ELF-1 (cell line): Measurements from ENCODE around the gene ADAMTS6.
A peak's percentile ranks its signal among the peaks of the same experiment; 100 is the strongest.

Experiments used
- DNase-seq: peaks from one replicate; pipeline ENCODE4 v3.0.0-alpha.2; 2016; ENCODE audit warnings: low read depth, low spot score

ADAMTS6 gene

GRCh38 chr5:65475336-65475735 is 6.4 kb downstream of the ADAMTS6 start:
- no peak for DNase-seq

GRCh38 chr5:65474130-65474711 is 7.5 kb downstream of the ADAMTS6 start:
- DNase-seq = no peak

GRCh38 chr5:65468633-65469032 is 13.1 kb downstream of the ADAMTS6 start:
- no peak for DNase-seq

- DNase-seq = no peak
These were observed 19.5 kb downstream of the ADAMTS6 start for GRCh38 chr5:65462139-65462705.

GRCh38 chr5:65461490-65461889 is 20.2 kb downstream of the ADAMTS6 start:
- no peak for DNase-seq

- DNase-seq = no peak
These were observed 21.7 kb downstream of the ADAMTS6 start for GRCh38 chr5:65459995-65460394.

- DNase-seq = no peak
These were observed 26.7 kb downstream of the ADAMTS6 start for GRCh38 chr5:65455064-65455463.

GRCh38 chr5:65451436-65451835 is 30.3 kb downstream of the ADAMTS6 start:
- no peak for DNase-seq

- DNase-seq = no peak
These were observed 35.0 kb downstream of the ADAMTS6 start for GRCh38 chr5:65446682-65447081.

- DNase-seq = no peak
These were observed 39.9 kb downstream of the ADAMTS6 start for GRCh38 chr5:65441800-65442199.

GRCh38 chr5:65440456-65440855 is 41.3 kb downstream of the ADAMTS6 start:
- DNase-seq = no peak

GRCh38 chr5:65434122-65434521 is 47.6 kb downstream of the ADAMTS6 start:
- no peak for DNase-seq

GRCh38 chr5:65426656-65427055 is 55.1 kb downstream of the ADAMTS6 start:
- DNase-seq = no peak

- DNase-seq = no peak
These were observed 58.1 kb downstream of the ADAMTS6 start for GRCh38 chr5:65423623-65424022.

- DNase-seq = no peak
These were observed 63.1 kb downstream of the ADAMTS6 start for GRCh38 chr5:65418661-65419060.

- DNase-seq = no peak
These were observed 67.9 kb downstream of the ADAMTS6 start for GRCh38 chr5:65413822-65414221.

- no peak for DNase-seq
These were observed 68.9 kb downstream of the ADAMTS6 start for GRCh38 chr5:65412842-65413241.

- no peak for DNase-seq
These were observed 70.4 kb downstream of the ADAMTS6 start for GRCh38 chr5:65411356-65411755.

- DNase-seq = no peak
These were observed 86.1 kb downstream of the ADAMTS6 start for GRCh38 chr5:65395526-65396155.

GRCh38 chr5:65394087-65394486 is 87.6 kb downstream of the ADAMTS6 start:
- DNase-seq = peak; percentile 14

- no peak for DNase-seq
These were observed 90.1 kb downstream of the ADAMTS6 start for GRCh38 chr5:65391591-65391990.

GRCh38 chr5:65390208-65390607 is 91.5 kb downstream of the ADAMTS6 start:
- no peak for DNase-seq

- DNase-seq = no peak
These were observed 97.9 kb downstream of the ADAMTS6 start for GRCh38 chr5:65383859-65384258.
